Body of pancreas (tissue), 4 donors: ENCODE data around the gene THSD4.

Experiments used
- CTCF ChIP-seq, 7 experiments: fragments of 450-650 bp in 4 of 7; fragments of 200-600 bp in 3 of 7; sonication (generic) in 3 of 7; IDR thresholded peaks; one replicate each; pipeline ENCODE4 v1.5.1; 2016 to 2019; ENCODE audit warnings: antibody characterized with exemption in 7 of 7
- POLR2A ChIP-seq, 3 donors: fragments of 450-650 bp; IDR thresholded peaks; one replicate each; pipeline ENCODE4 v1.6.1; 2016; ENCODE audit warnings: antibody characterized with exemption in 3 of 3, mild to moderate bottlenecking in 2 of 3

GRCh38 chr15:71626596-71627088 lies 511.4 kb downstream of the THSD4 start:
- TF ChIP-seq CTCF (IDR thresholded peaks at IDR 0.05), result no peak
- TF ChIP-seq POLR2A (IDR thresholded peaks at IDR 0.05), result no peak
